LNCaP clone FGC (cell line): Measurements from ENCODE around the gene TTC39B.

Source experiments
- DNase-seq: peaks from one replicate; pipeline ENCODE4 v3.0.0-alpha.2; 2011; ENCODE audit warnings: low read depth
- H3K4me3 ChIP-seq: 2 replicates; pipeline ENCODE4 v1.5.1; 2011; ENCODE audit warnings: mild to moderate bottlenecking, low read depth, low read length, control low read depth
- CTCF ChIP-seq: IDR thresholded peaks from 2 replicates; pipeline ENCODE4 v1.5.1; 2012; ENCODE audit warnings: mild to moderate bottlenecking; ENCODE audit not compliant: control insufficient read depth, insufficient read depth; ENCODE audit errors: extremely low read depth

The TTC39B gene

GRCh38 chr9:15115702-15116101 is 191.3 kb downstream of the TTC39B start:
- no peak overlapping the region for H3K4me3 ChIP-seq
- DNase-seq: no peak
- TF ChIP-seq CTCF: no peak

- TF ChIP-seq CTCF: no peak
- no peak for DNase-seq
- H3K4me3 ChIP-seq: no peak overlapping the region
These were observed 192.0 kb downstream of the TTC39B start for GRCh38 chr9:15115041-15115440.
